Hepatocyte (in vitro differentiated cells): ENCODE data around the gene SLC39A7. TPM values are rescaled to one million over a fixed set of nuclear protein-coding genes. Genes with fewer than 3 reads are reported as not detected.

Experiments used
- DNase-seq: peaks from one replicate; pipeline ENCODE4 v3.0.0-alpha.2; 2016; ENCODE audit warnings: low spot score
- H2AFZ ChIP-seq: fragments of 200-600 bp; sonication (generic); 2 replicates; pipeline ENCODE4 v1.6.0; 2016; ENCODE audit warnings: antibody characterized with exemption, mild to moderate bottlenecking
- H3K27ac ChIP-seq: fragments of 200-600 bp; sonication (generic); 2 replicates; pipeline ENCODE4 v1.5.1; 2016; ENCODE audit warnings: mild to moderate bottlenecking
- H3K27me3 ChIP-seq: fragments of 200-600 bp; sonication (generic); 2 replicates; pipeline ENCODE4 v1.6.1; 2016
- H3K36me3 ChIP-seq: fragments of 200-600 bp; sonication (generic); replicated peaks from 2 replicates; pipeline ENCODE4 v1.5.1; 2016; ENCODE audit warnings: low read depth; ENCODE audit not compliant: insufficient read depth
- H3K4me1 ChIP-seq: fragments of 200-600 bp; sonication (generic); 2 replicates; pipeline ENCODE4 v1.5.1; 2016; ENCODE audit warnings: mild to moderate bottlenecking, moderate library complexity; ENCODE audit not compliant: insufficient read depth
- H3K4me2 ChIP-seq: fragments of 200-600 bp; sonication (generic); 2 replicates; pipeline ENCODE4 v1.6.0; 2016
- H3K4me3 ChIP-seq: fragments of 200-600 bp; sonication (generic); 2 replicates; pipeline ENCODE4 v1.5.1; 2016; ENCODE audit warnings: mild to moderate bottlenecking
- H3K79me2 ChIP-seq: fragments of 200-600 bp; sonication (generic); 2 replicates; pipeline ENCODE4 v1.6.0; 2017; ENCODE audit warnings: mild to moderate bottlenecking
- H3K9me2 ChIP-seq: fragments of 200-600 bp; sonication (generic); replicated peaks from 2 replicates; pipeline ENCODE4 v1.6.0; 2017; ENCODE audit warnings: mild to moderate bottlenecking; ENCODE audit not compliant: insufficient read depth
- H3K9me3 ChIP-seq: fragments of 200-600 bp; sonication (generic); 2 replicates; pipeline ENCODE4 v1.5.1; 2016; ENCODE audit warnings: low read depth, mild to moderate bottlenecking
- H4K20me1 ChIP-seq: fragments of 200-600 bp; sonication (generic); 2 replicates; pipeline ENCODE4 v1.6.0; 2016; ENCODE audit warnings: mild to moderate bottlenecking; ENCODE audit not compliant: insufficient read depth, poor library complexity, severe bottlenecking
- CTCF ChIP-seq: fragments of 200-600 bp; sonication (generic); IDR thresholded peaks from 2 replicates; pipeline ENCODE4 v1.5.1; 2016; ENCODE audit warnings: antibody characterized with exemption, mild to moderate bottlenecking; ENCODE audit not compliant: poor library complexity
- EZH2 ChIP-seq: fragments of 200-600 bp; sonication (generic); IDR thresholded peaks from 2 replicates; pipeline ENCODE4 v1.6.1; 2016; ENCODE audit warnings: antibody characterized with exemption, mild to moderate bottlenecking, borderline replicate concordance
- EZH2phosphoT487 ChIP-seq: fragments of 200-600 bp; sonication (generic); IDR thresholded peaks from one replicate; pipeline ENCODE4 v1.6.1; 2018; ENCODE audit warnings: antibody characterized with exemption, mild to moderate bottlenecking, low read depth, moderate library complexity; ENCODE audit not compliant: unreplicated experiment, severe bottlenecking
- WGBS: methylation state at CpG from one replicate; pipeline ENCODE4 v1.1.6; 2016; ENCODE audit warnings: low lambda C conversion rate; ENCODE audit errors: missing lambda C conversion rate; 5-methylcytosine and 5-hydroxymethylcytosine counted together
- polyA plus RNA-seq: library from polyadenylated mRNA; unstranded; fragments of >200 nt; fragmentation: Nextera tagmentation; extraction: Ambion mirVana; gene quantifications from 2 replicates; pipeline ENCODE4 v1.2.1, GENCODE V29; 2016
- total RNA-seq: library from RNA; depleted of rRNA; stranded (reverse); fragments of >200 nt; gene quantifications from 2 replicates; pipeline ENCODE4 v1.2.3, GENCODE V29; 2014

Gene SLC39A7
- total and polyA plus RNA-seq, 2 experiments from 2014 or later: 55.0 to 130 TPM

DNA sequence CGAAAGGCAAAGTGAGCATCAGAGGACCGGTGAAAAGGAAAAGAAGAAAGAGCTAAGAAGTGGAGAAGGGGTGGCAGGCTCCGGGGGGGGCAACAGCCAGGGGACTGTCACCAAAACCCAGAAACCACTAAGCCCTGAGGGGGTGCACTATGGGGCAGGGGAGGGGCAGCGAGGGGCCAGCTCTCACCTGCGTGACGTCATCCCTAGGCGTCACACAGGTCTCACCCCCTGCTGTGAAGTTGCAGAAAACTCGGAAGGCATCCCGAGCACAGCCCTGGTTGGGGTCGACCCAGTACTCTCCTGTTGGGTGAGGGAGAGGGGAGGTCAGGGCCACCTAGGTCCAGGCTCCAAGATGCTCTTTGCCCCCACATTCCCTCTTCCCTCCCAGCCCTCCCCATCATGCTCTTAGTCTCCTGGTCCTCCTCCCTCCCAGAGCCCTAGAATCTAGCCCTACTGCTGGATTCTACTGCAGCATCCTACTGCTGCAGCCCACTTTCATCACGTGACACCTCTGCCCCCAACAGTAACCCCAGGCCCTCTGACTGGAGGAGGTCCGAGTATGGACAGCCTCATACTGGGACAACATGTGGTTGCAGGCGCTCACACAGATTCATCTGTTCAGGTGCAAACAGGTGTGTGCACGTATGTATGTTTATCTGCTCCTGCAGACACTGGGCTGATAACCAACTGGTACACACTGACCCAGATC is 35.8 kb upstream of the SLC39A7 start:
- H2AFZ ChIP-seq: no peak overlapping the region
- DNase-seq: no peak

DNA sequence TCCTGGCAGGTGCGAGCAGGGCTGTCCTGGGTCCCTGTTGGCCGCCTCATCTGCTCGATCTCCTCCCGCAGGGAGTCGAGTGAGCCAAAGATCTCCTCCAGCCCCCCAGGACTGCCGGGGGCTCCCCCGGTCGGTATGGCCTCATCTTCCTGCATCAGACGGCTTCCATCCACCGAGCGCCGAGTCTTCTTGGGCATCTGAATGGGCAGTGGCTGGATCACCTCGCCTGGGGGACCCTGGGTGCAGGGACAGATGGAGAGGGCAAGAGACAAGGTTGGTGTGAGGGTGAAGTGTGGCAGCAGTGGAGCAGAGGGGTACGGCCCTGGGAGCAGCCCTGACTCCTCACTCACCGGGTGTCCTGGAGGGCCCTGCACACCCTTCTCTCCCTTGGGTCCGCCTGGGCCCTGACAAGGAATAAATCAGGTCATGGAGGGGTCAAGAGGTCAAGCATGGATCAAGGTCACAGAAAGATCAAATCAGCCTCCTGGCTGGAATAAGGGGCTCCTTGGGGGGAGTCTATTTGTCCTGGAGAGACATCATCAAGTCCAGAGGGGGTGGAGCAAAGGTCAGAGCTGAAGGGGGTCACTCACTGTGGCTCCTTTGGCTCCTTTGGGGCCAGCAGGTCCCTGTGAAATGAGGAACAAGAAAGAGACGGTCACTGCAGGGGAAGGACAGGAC is 34.9 kb upstream of the SLC39A7 start:
- no peak for DNase-seq
- Histone ChIP-seq H3K36me3 (no peaks in the 10 kb centered on the region), H3K9me2 (no peaks in the 10 kb centered on the region), H3K79me2 (no peaks in the 10 kb centered on the region), H3K4me2 (no peak overlapping the region), H3K4me1 (peaks cover 7% of the 10 kb centered on the region), H4K20me1 (no peaks in the 10 kb centered on the region), H2AFZ (no peak overlapping the region), H3K27ac (no peak overlapping the region), H3K27me3 (no peaks in the 10 kb centered on the region), H3K4me3 (no peak overlapping the region), H3K9me3 (no peaks in the 10 kb centered on the region)
- TF ChIP-seq CTCF: no peak
- no peak for TF ChIP-seq EZH2
- TF ChIP-seq EZH2phosphoT487: no peak
- 93% methylated on average over 17 of the region's 17 CpGs for WGBS

More for the DNA sequence above, 35.8 kb upstream of the SLC39A7 start:
- Histone ChIP-seq H3K4me2 (no peak overlapping the region), H3K27ac (no peak overlapping the region), H3K9me3 (no peaks in the 10 kb centered on the region), H3K9me2 (no peaks in the 10 kb centered on the region), H3K27me3 (no peaks in the 10 kb centered on the region), H3K36me3 (no peaks in the 10 kb centered on the region), H4K20me1 (no peaks in the 10 kb centered on the region), H3K4me1 (peaks cover 7% of the 10 kb centered on the region), H3K79me2 (no peaks in the 10 kb centered on the region), H3K4me3 (no peak overlapping the region)
- TF ChIP-seq EZH2: no peak
- TF ChIP-seq EZH2phosphoT487: no peak
- no peak for TF ChIP-seq CTCF
- 78% methylated on average over 6 of the region's 14 CpGs for WGBS

- Histone ChIP-seq H3K36me3 (no peaks in the 10 kb centered on the region), H3K4me1 (peaks cover 7% of the 10 kb centered on the region), H3K9me2 (no peaks in the 10 kb centered on the region), H3K27ac (no peak overlapping the region), H3K79me2 (no peaks in the 10 kb centered on the region), H2AFZ (no peak overlapping the region), H4K20me1 (no peaks in the 10 kb centered on the region), H3K4me2 (no peak overlapping the region), H3K9me3 (no peaks in the 10 kb centered on the region), H3K27me3 (no peaks in the 10 kb centered on the region), H3K4me3 (no peak overlapping the region)
- TF ChIP-seq EZH2phosphoT487: no peak
- no peak for TF ChIP-seq CTCF
- TF ChIP-seq EZH2: no peak
- WGBS: 93% methylated on average over 6 of the region's 6 CpGs
- DNase-seq: no peak
Observed at GRCh38 chr6:33166363-33166762, 34.3 kb upstream of the SLC39A7 start.
